Activated gamma-delta T cell treated with anti-CD3 and anti-CD28 coated beads, Interleukin-2, amount 50 U/mL, for 16 hours (primary cell): ENCODE results near the gene GRK2.
A peak's percentile ranks its signal among the peaks of the same experiment; 100 is the strongest.
"Not testable (repeated sequence)": the region's sequence is repeated elsewhere in the genome, so short reads cannot be mapped to it uniquely, and the experiment has no call there.

Experiments
- DNase-seq: peaks from one replicate; pipeline ENCODE4 v3.0.0-alpha.2; 2020; ENCODE audit warnings: low read depth

GRK2 gene

GRCh38 chr11:67266449-67267187 lies at the start of gene GRK2:
TSS of gene GRK2 (plus strand) at chr11:67266473. CDS start at chr11:67266700, 227 bp downstream.
- DNase-seq, result no peak

- no peak for DNase-seq
Measured at GRCh38 chr11:67227726-67228125, 38.5 kb upstream of the GRK2 start.

- DNase-seq, result no peak
Measured at GRCh38 chr11:67230406-67230805, 35.9 kb upstream of the GRK2 start.

- no peak for DNase-seq
Measured at GRCh38 chr11:67230886-67231285, 35.4 kb upstream of the GRK2 start.

- DNase-seq, result no peak
Measured at GRCh38 chr11:67233584-67234190, 32.6 kb upstream of the GRK2 start.

GRCh38 chr11:67234571-67234970 lies 31.7 kb upstream of the GRK2 start:
- not testable (repeated sequence) for DNase-seq

GRCh38 chr11:67237574-67237973 lies 28.7 kb upstream of the GRK2 start:
- no peak for DNase-seq

GRCh38 chr11:67238894-67239782 lies 27.1 kb upstream of the GRK2 start:
- no peak for DNase-seq

- peak; percentile 94 for DNase-seq
Measured at GRCh38 chr11:67239783-67240575, 26.3 kb upstream of the GRK2 start.

- peak; percentile 72 for DNase-seq
Measured at GRCh38 chr11:67240576-67241389, 25.5 kb upstream of the GRK2 start.

GRCh38 chr11:67242548-67242947 lies 23.7 kb upstream of the GRK2 start:
- no peak for DNase-seq

GRCh38 chr11:67243051-67243450 lies 23.2 kb upstream of the GRK2 start:
- DNase-seq, result no peak

GRCh38 chr11:67245046-67245445 lies 21.2 kb upstream of the GRK2 start:
- DNase-seq, result no peak

- no peak for DNase-seq
Measured at GRCh38 chr11:67247946-67248550, 18.2 kb upstream of the GRK2 start.

- no peak for DNase-seq
Measured at GRCh38 chr11:67248653-67249052, 17.6 kb upstream of the GRK2 start.

- DNase-seq, result no peak
Measured at GRCh38 chr11:67250059-67251043, 15.9 kb upstream of the GRK2 start.

- no peak for DNase-seq
Measured at GRCh38 chr11:67251841-67252240, 14.4 kb upstream of the GRK2 start.

GRCh38 chr11:67252831-67253239 lies 13.4 kb upstream of the GRK2 start:
- DNase-seq, result no peak

- no peak for DNase-seq
Measured at GRCh38 chr11:67253872-67254624, 12.2 kb upstream of the GRK2 start.
